A549 (cell line): ENCODE results near the gene CENPQ. TPM values are rescaled to one million over a fixed set of nuclear protein-coding genes. Genes with fewer than 3 reads are reported as not detected.
A peak's percentile ranks its signal among the peaks of the same experiment; 100 is the strongest.

Experiments
- ATAC-seq, 2 experiments: fragments of 200-7000 bp in 1 of 2; fragments of >200 bp in 1 of 2; cut with Nextera tagmentation in 1 of 2; cut with Tn5 transposase in 1 of 2; 3 replicates each; pipeline versions ENCODE4 v1.8.0 to v1.9.1; 2018 to 2020; ENCODE audit warnings: mild to moderate bottlenecking in 1 of 2, moderate library complexity in 1 of 2
- CTCF ChIA-PET: fragments of 300-600 bp; sonication (Branson Sonifier 250); formaldehyde crosslinking; extraction: SDS; loops from one replicate; lab custom pipeline; 2021; ENCODE audit warnings: antibody characterized with exemption, inconsistent platforms; lab: Yijun Ruan, JAX
- POLR2A ChIA-PET: fragments of 350-600 bp; formaldehyde crosslinking; extraction: SDS; loops from one replicate; lab custom pipeline; 2021; ENCODE audit warnings: antibody characterized with exemption, inconsistent platforms; lab: Yijun Ruan, JAX
- DNase-seq, 2 experiments: peaks; one replicate each; pipeline versions ENCODE4 v3.0.0 to v3.0.0-alpha.2; 2011 to 2016; ENCODE audit warnings: low read depth in 1 of 2, low spot score in 1 of 2
- FAIRE-seq: peaks from 2 replicates; lab custom pipeline; 2011; peaks lifted over from hg19 to GRCh38; lab: Jason Lieb, UNC
- H3K27ac ChIP-seq, 2 experiments: fragments of >200 bp; sonication (Bioruptor Twin); formaldehyde crosslinking; 3 replicates each; pipeline ENCODE4 v1.5.1; 2016 to 2017
- H3K4me1 ChIP-seq: fragments of >200 bp; sonication (Bioruptor Twin); formaldehyde crosslinking; 3 replicates; pipeline ENCODE4 v1.6.1; 2016
- H3K4me2 ChIP-seq: fragments of >200 bp; sonication (Bioruptor Twin); formaldehyde crosslinking; 3 replicates; pipeline ENCODE4 v1.6.1; 2016
- H3K4me3 ChIP-seq: fragments of >200 bp; sonication (Bioruptor Twin); formaldehyde crosslinking; 3 replicates; pipeline ENCODE4 v1.5.1; 2016
- H3K9me3 ChIP-seq: fragments of >200 bp; sonication (Bioruptor Twin); formaldehyde crosslinking; 3 replicates; pipeline ENCODE4 v1.6.1; 2016
- BHLHE40 ChIP-seq: IDR thresholded peaks from 2 replicates; pipeline ENCODE4 v1.6.1; 2012; ENCODE audit warnings: low read depth, low read length, inconsistent platforms
- CBX2 ChIP-seq: fragments of 200-600 bp; sonication (generic); IDR thresholded peaks from 2 replicates; pipeline ENCODE4 v1.6.1; 2016; ENCODE audit warnings: low read depth, mild to moderate bottlenecking, borderline replicate concordance
- CEBPB ChIP-seq, 2 experiments: fragments of >200 bp in 1 of 2; sonication (Bioruptor Twin) in 1 of 2; formaldehyde crosslinking in 1 of 2; IDR thresholded peaks; 2 replicates each; pipeline ENCODE4 v1.6.1; 2012 to 2016
- CHD2 ChIP-seq: fragments of 150-350 bp; IDR thresholded peaks from 2 replicates; pipeline ENCODE4 v1.6.1; 2014; ENCODE audit warnings: low read length; ENCODE audit not compliant: partially characterized antibody
- CHD4 ChIP-seq: fragments of 200-600 bp; sonication (generic); IDR thresholded peaks from 2 replicates; pipeline ENCODE4 v1.6.1; 2016; ENCODE audit warnings: antibody characterized with exemption, mild to moderate bottlenecking, borderline replicate concordance
- EHF ChIP-seq: fragments of 250-450 bp; sonication (Bioruptor Pico); IDR thresholded peaks from 2 replicates; pipeline ENCODE4 v1.5.0; 2020; ENCODE audit warnings: mild to moderate bottlenecking
- EHMT2 ChIP-seq: fragments of 200-600 bp; sonication (generic); IDR thresholded peaks from 2 replicates; pipeline ENCODE4 v1.6.1; 2016; ENCODE audit warnings: antibody characterized with exemption, low read depth, mild to moderate bottlenecking, moderate library complexity
- ESRRA ChIP-seq: fragments of 150-350 bp; IDR thresholded peaks from 2 replicates; pipeline ENCODE4 v1.6.1; 2014; ENCODE audit warnings: mild to moderate bottlenecking, low read length, borderline replicate concordance
- FOSL2 ChIP-seq, 2 experiments: fragments of 450-650 bp in 1 of 2; fragments of >200 bp in 1 of 2; sonication (Bioruptor Twin) in 1 of 2; formaldehyde crosslinking; IDR thresholded peaks; 2 replicates each; pipeline versions ENCODE4 v1.5.0 to v1.6.1; 2016 to 2020; ENCODE audit warnings: mild to moderate bottlenecking in 1 of 2, moderate library complexity in 1 of 2
- FOXS1 ChIP-seq: fragments of 250-450 bp; sonication (Bioruptor Pico); IDR thresholded peaks from 2 replicates; pipeline ENCODE4 v1.5.0; 2020; ENCODE audit warnings: mild to moderate bottlenecking, moderate library complexity
- HEYL ChIP-seq: fragments of 250-450 bp; sonication (Bioruptor Pico); IDR thresholded peaks from 2 replicates; pipeline ENCODE4 v1.8.0; 2021; ENCODE audit warnings: mild to moderate bottlenecking, moderate library complexity
- HOXA7 ChIP-seq: fragments of 250-450 bp; sonication (Bioruptor Pico); IDR thresholded peaks from 2 replicates; pipeline ENCODE4 v1.5.0; 2020; ENCODE audit warnings: mild to moderate bottlenecking, moderate library complexity
- HOXB13 ChIP-seq: fragments of 250-450 bp; sonication (Bioruptor Pico); IDR thresholded peaks from 2 replicates; pipeline ENCODE4 v1.5.0; 2020; ENCODE audit warnings: low read depth, mild to moderate bottlenecking, moderate library complexity
- HOXB5 ChIP-seq: fragments of 250-450 bp; sonication (Bioruptor Pico); IDR thresholded peaks from 2 replicates; pipeline ENCODE4 v1.5.0; 2020; ENCODE audit warnings: mild to moderate bottlenecking, moderate library complexity
- KDM1A ChIP-seq: fragments of 200-600 bp; sonication (generic); IDR thresholded peaks from 2 replicates; pipeline ENCODE4 v1.6.1; 2016; ENCODE audit warnings: low read depth, mild to moderate bottlenecking
- MYC ChIP-seq: IDR thresholded peaks from 2 replicates; pipeline ENCODE4 v1.6.1; 2012; ENCODE audit warnings: mild to moderate bottlenecking, inconsistent platforms, low read length, improper control_type of control experiment, borderline replicate concordance
- NFE2L2 ChIP-seq: fragments of 150-350 bp; conservative IDR thresholded peaks from 2 replicates; pipeline ENCODE4 v1.6.1; 2014; ENCODE audit warnings: low read length
- POLR2AphosphoS2 ChIP-seq: conservative IDR thresholded peaks from 2 replicates; pipeline ENCODE4 v1.6.1; 2012; ENCODE audit warnings: low read length, improper control_type of control experiment, inconsistent platforms
- RNF2 ChIP-seq: fragments of 200-600 bp; sonication (generic); IDR thresholded peaks from 2 replicates; pipeline ENCODE4 v1.6.1; 2016; ENCODE audit warnings: low read depth, mild to moderate bottlenecking, antibody characterized with exemption, moderate library complexity, borderline replicate concordance
- SMC3 ChIP-seq: fragments of >200 bp; sonication (Bioruptor Twin); formaldehyde crosslinking; IDR thresholded peaks from 3 replicates; pipeline ENCODE4 v1.6.1; 2018; ENCODE audit warnings: inconsistent platforms
- WGBS: methylation state at CpG from one replicate; pipeline ENCODE4 v1.1.6; 2017; ENCODE audit errors: missing lambda C conversion rate; 5-methylcytosine and 5-hydroxymethylcytosine counted together
- polyA plus RNA-seq, 4 experiments: library from polyadenylated mRNA; depleted of rRNA in 3 of 4; stranded (reverse); fragments of >200 nt; fragmentation: RNase III in 1 of 4; extraction: RNeasy Plus Mini Kit Qiagen cat#74134 plus additional on column Dnase treatment in 1 of 4; gene quantifications; 2 replicates in 3 of 4; 3 replicates in 1 of 4; pipeline ENCODE4 v1.2.3, GENCODE V29; 2011 to 2017
- TF ChIP-seq, protein P1 (sequence below): IDR thresholded peaks from 2 replicates; pipeline ENCODE4 v1.6.1; 2012; ENCODE audit warnings: low read depth, borderline replicate concordance
- TF ChIP-seq, protein P2 (sequence below): fragments of >200 bp; sonication (Bioruptor Twin); formaldehyde crosslinking; IDR thresholded peaks from 3 replicates; pipeline ENCODE4 v1.6.1; 2016

Gene CENPQ
- polyA plus RNA-seq, 2 of the 4 experiments (the other 2 are of a cell fraction), result 11.4 to 14.2 TPM

DNA sequence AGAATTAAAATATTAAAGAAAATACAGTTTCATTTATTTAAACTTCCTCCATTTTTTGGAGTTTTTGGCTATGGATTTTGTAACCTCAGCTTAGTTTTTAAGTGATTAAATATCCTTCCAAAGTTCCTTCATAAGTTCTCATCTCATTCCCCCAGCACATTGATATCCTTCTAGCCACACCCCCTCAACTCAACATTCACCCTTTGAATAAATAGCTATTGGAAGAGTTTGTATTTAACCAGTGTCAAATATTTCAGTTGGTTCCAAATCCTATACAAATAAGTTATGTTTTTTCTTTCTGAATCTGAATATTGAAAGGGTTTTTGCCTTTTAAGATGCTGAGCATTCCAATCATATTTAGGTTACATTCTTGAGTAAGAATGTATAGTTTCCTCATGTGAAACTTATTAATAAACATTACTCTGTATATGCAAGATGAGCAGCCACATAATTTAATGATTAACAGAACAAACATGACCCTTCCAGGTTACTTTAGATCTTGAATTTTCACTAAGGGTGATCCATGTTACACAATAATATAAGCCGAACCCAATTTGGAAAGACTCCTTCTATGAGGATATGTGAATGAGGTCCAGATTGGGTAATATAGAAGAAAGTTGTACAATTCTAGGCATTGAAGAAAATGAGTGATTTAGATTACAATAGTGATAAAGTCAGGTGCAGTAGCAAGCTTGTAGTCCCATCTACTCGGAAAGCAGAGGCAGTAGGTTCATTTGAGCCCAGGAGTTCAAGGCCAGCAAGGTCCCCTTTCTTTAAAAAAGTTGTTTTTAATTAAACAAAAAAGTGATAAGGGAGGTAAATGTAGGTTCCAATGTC is 50.2 kb downstream of the CENPQ start:
- ATAC-seq, result no peak
- TF ChIP-seq CEBPB (IDR thresholded peaks at IDR 0.05) (no peak), MYC (no peak), CHD4 (no peak), CHD2 (no peak), RNF2 (no peak), SMC3 (no peak), HOXA7 (CRISPR knock-in tag) (no peak), EHMT2 (no peak), HEYL (CRISPR knock-in tag) (no peak), FOXS1 (CRISPR knock-in tag) (no peak), CBX2 (no peak), EHF (no peak), HOXB5 (CRISPR knock-in tag) (no peak), BHLHE40 (no peak), POLR2AphosphoS2 (no peak), ESRRA (no peak), FOSL2 (IDR thresholded peaks at IDR 0.05) (no peak), FOSL2 (CRISPR knock-in tag; IDR thresholded peaks at IDR 0.05) (no peak)
- TF ChIP-seq, all 56 proteins: peak for 0
- ChIA-PET CTCF (no interaction called here), POLR2A (no interaction called here)
- Histone ChIP-seq H3K4me3 (no peak overlapping the region), H3K27ac (no peak overlapping the region), H3K9me3 (no peaks in the 10 kb centered on the region), H3K4me2 (0 out of 3 replicates have a peak overlapping the region, but pooled peaks have one; percentile 32), H3K4me1 (peaks cover 9% of the 10 kb centered on the region; the same call in 1 of the 3 replicates)
- no peak for FAIRE-seq
- DNase-seq, result no peak
- 31% methylated on average over 2 of the region's 2 CpGs for WGBS

DNA sequence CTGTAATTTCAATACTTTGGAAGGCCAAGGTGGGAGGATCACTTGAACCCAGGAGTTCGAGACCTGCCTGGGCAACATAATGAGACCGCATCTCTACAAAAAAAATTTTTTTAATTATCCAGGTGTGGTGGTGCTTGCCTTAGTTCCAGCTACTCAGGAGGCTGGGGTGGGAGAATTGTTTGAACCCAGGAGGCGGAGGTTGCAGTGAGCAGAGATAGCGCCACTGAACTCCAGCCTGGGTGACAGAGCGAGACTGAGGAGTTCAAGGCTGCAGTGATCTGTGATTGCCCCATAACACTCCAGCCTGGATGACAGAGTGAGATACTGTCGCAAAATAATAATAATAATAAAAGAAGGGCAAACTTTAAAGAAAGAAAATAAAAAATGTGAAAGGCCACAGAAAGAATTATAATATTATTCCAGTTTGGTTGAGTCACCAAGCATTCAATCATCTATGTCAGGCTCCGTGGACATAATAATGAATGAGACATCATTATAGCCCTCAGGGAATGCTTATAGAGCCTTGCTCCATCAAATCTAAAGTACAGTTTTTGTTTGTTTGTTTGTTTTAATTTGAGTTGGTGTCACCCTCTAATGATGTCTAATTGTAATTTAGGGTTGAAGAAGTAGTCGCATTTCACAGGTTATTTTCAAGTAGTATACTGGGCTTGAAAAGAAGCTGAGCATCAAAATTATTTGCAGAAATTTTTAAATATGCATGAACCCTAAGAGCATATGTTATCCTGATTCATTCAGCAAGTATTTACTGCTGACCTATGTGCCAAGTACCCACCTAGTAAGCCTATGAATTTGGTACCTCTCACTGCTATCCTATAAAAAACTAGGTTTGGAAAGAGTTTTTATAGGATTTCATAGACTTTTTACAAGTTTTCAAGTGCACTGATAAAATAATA is 51.7 kb downstream of the CENPQ start:
- Histone ChIP-seq H3K27ac (no peak overlapping the region), H3K4me3 (no peak overlapping the region), H3K4me1 (peaks cover 9% of the 10 kb centered on the region; the same call in 1 of the 3 replicates), H3K4me2 (no peak overlapping the region), H3K9me3 (no peaks in the 10 kb centered on the region)
- ATAC-seq (no peak), FAIRE-seq (no peak), DNase-seq (no peak)
- ChIA-PET CTCF (interaction anchor here (0.6 to 1.8 kb wide), 3 partner anchors 17 to 585 kb away, joined by 3 to 7 read pairs (median 3); no protein-coding TSS in a partner anchor), POLR2A (no interaction called here)
- TF ChIP-seq NFE2L2, result no peak
- no peak for TF ChIP-seq CHD2
- TF ChIP-seq, protein P1, sequence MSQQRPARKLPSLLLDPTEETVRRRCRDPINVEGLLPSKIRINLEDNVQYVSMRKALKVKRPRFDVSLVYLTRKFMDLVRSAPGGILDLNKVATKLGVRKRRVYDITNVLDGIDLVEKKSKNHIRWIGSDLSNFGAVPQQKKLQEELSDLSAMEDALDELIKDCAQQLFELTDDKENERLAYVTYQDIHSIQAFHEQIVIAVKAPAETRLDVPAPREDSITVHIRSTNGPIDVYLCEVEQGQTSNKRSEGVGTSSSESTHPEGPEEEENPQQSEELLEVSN, result no peak
- 66% methylated on average over 8 of the region's 8 CpGs for WGBS

DNA sequence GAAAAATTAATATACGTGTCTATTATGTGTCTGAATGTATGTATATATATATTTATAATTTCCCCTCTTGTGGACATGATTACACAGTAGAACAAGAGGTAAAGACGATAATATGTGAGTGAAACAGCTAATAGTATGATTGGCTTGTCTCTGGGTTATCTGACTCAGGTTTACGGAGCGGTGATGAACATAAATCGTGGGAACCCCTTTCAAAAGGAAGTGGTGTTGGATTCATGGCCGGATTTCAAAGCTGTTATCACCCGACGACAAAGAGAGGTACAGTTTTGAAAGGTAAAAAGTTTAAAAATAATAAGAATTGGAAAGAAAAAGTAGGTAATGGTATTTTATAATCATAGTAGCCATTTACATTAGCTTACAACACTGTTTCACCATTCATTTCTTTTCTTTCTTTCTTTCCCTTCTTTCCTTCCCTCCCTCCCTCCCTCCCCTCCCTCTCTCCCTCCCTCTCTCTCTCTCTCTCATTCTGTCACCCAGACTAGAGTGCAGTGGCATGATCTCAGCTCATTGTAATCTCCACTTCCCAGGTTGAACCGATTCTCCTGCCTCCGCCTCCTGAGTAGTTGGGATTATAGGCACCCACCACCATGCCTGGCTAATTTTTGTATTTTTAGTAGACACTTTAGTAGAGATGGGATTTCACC is 52.4 kb downstream of the CENPQ start:
- peaks cover 9% of the 10 kb centered on the region; the same call in 1 of the 3 replicates for H3K4me1 ChIP-seq
- WGBS, result 78% methylated on average over 10 of the region's 10 CpGs
- H3K27ac ChIP-seq, result no peak overlapping the region
- H3K4me2 ChIP-seq, result no peak overlapping the region
- H3K4me3 ChIP-seq, result no peak overlapping the region
- ChIA-PET POLR2A (no interaction called here), CTCF (interaction anchor here (1.8 kb wide), 1 partner anchor 16 kb away, joined by 7 read pairs; no protein-coding TSS in a partner anchor)
- TF ChIP-seq CHD4 (no peak), KDM1A (no peak), HOXB13 (CRISPR knock-in tag) (no peak)
- TF ChIP-seq, protein P2, sequence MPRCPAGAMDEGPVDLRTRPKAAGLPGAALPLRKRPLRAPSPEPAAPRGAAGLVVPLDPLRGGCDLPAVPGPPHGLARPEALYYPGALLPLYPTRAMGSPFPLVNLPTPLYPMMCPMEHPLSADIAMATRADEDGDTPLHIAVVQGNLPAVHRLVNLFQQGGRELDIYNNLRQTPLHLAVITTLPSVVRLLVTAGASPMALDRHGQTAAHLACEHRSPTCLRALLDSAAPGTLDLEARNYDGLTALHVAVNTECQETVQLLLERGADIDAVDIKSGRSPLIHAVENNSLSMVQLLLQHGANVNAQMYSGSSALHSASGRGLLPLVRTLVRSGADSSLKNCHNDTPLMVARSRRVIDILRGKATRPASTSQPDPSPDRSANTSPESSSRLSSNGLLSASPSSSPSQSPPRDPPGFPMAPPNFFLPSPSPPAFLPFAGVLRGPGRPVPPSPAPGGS, result no peak
- H3K9me3 ChIP-seq, result no peaks in the 10 kb centered on the region
- DNase-seq, result no peak
- no peak for FAIRE-seq
- ATAC-seq, result no peak
